Psoas muscle (tissue), 8 donors: Measurements from ENCODE around the gene DZIP1L. TPM values are rescaled to one million over a fixed set of nuclear protein-coding genes. Genes with fewer than 3 reads are reported as not detected.

Experiments used
- ATAC-seq, 4 donors: fragments of 200-7000 bp; cut with Tn5 transposase; one replicate each; pipeline ENCODE4 v1.9.1; 2020; ENCODE audit warnings: moderate library complexity in 3 of 4, mild to moderate bottlenecking in 2 of 4
- DNase-seq, 2 donors: peaks; one replicate each; pipeline ENCODE4 v3.0.0-alpha.2; 2020
- H3K27ac ChIP-seq: fragments of 200-600 bp; one replicate; pipeline ENCODE4 v1.8.0; 2022
- H3K27me3 ChIP-seq, 3 donors: fragments of 200-600 bp in 1 of 3; one replicate each; pipeline versions ENCODE4 v1.6.1 to v1.8.0; 2013 to 2022; ENCODE audit warnings: low read length in 2 of 3, mild to moderate bottlenecking in 2 of 3, moderate library complexity in 1 of 3; ENCODE audit not compliant: insufficient read depth in 3 of 3
- H3K36me3 ChIP-seq, 2 donors: fragments of 200-600 bp in 1 of 2; one replicate each; pipeline versions ENCODE4 v1.6.1 to v1.8.0; 2013 to 2022; ENCODE audit warnings: low read depth in 1 of 2, mild to moderate bottlenecking in 1 of 2, moderate library complexity in 1 of 2; ENCODE audit not compliant: insufficient read depth in 1 of 2
- H3K4me1 ChIP-seq: fragments of 200-600 bp; one replicate; pipeline ENCODE4 v1.8.0; 2022
- H3K4me3 ChIP-seq: fragments of 200-600 bp; one replicate; pipeline ENCODE4 v1.8.0; 2022; ENCODE audit warnings: mild to moderate bottlenecking
- H3K9me3 ChIP-seq: fragments of 200-600 bp; one replicate; pipeline ENCODE4 v1.8.0; 2022
- WGBS, 3 donors: extraction: QIAGEN DNeasy Blood & Tissue Kit; methylation state at CpG; one replicate each; pipeline versions ENCODE4 v1.1.6 to v1.1.7; 2013; 5-methylcytosine and 5-hydroxymethylcytosine counted together
- intact Hi-C, 2 donors: fragments of 100-400 bp; cut with DNase I; formaldehyde crosslinking; loops; one replicate each; pipeline versions ENCODE4 v1.11.0 to v1.14.2; 2022
- long read RNA-seq, 2 donors: library from polyadenylated mRNA; unstranded; transcript quantifications; one replicate each; pipeline ENCODE4 v2.0.0, GENCODE V29; 2021
- polyA plus RNA-seq, 3 donors: library from polyadenylated mRNA; stranded (reverse); fragments of 200-250 nt; gene quantifications; one replicate each; pipeline ENCODE4 v1.2.3, GENCODE V29; 2013
- total RNA-seq, 4 donors: library from RNA; stranded (reverse); fragmentation: NEBNext Ultra II Directional in 2 of 4; extraction: Animal tissue kit (Norgen Biotek cat#: 25700) in 2 of 4; gene quantifications; one replicate each; pipeline versions ENCODE4 v1.2.1 to v1.2.4, GENCODE V29; 2021 to 2023
- TF ChIP-seq, protein P1 (sequence below): fragments of 200-600 bp; IDR thresholded peaks from one replicate; pipeline ENCODE4 v1.8.0; 2022; ENCODE audit warnings: antibody characterized with exemption
- donor health status: healthy with polysubstance abuse.
- donor health status: DM: no; HTN: no; CAD: no; lungs with moderate emphysema.
- donor health status: Bipolar disorder and iron deficiency.
- donor health status: healthy.
- donor health status: DM: yes; HTN: yes; CAD: no.
- donor health status: DM: no; HTN: no; CAD: no.
- donor health status: DM: no; HTN: no; CAD: no.
- donor health status: DM: yes; HTN: yes; CAD: no.

DZIP1L gene, protein sequence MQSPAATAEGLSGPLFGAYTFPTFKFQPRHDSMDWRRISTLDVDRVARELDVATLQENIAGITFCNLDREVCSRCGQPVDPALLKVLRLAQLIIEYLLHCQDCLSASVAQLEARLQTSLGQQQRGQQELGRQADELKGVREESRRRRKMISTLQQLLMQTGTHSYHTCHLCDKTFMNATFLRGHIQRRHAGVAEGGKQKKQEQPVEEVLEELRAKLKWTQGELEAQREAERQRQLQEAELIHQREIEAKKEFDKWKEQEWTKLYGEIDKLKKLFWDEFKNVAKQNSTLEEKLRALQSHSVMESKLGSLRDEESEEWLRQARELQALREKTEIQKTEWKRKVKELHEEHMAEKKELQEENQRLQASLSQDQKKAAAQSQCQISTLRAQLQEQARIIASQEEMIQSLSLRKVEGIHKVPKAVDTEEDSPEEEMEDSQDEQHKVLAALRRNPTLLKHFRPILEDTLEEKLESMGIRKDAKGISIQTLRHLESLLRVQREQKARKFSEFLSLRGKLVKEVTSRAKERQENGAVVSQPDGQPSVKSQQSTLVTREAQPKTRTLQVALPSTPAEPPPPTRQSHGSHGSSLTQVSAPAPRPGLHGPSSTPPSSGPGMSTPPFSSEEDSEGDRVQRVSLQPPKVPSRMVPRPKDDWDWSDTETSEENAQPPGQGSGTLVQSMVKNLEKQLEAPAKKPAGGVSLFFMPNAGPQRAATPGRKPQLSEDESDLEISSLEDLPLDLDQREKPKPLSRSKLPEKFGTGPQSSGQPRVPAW
- 1 to 10 TPM; 1.0 to 3.0 (median 1.5) TPM for total RNA-seq
- under 1 TPM; 0.22 to 0.73 (median 0.53) TPM for polyA plus RNA-seq
- long read RNA-seq, donor 1, result 0 reads
- long read RNA-seq, donor 2, partial matches to known transcripts, result 0 of 1 reads
- long read RNA-seq, donor 2, other reads (novel, unspliced or antisense), result 1 of 1 reads

DNA sequence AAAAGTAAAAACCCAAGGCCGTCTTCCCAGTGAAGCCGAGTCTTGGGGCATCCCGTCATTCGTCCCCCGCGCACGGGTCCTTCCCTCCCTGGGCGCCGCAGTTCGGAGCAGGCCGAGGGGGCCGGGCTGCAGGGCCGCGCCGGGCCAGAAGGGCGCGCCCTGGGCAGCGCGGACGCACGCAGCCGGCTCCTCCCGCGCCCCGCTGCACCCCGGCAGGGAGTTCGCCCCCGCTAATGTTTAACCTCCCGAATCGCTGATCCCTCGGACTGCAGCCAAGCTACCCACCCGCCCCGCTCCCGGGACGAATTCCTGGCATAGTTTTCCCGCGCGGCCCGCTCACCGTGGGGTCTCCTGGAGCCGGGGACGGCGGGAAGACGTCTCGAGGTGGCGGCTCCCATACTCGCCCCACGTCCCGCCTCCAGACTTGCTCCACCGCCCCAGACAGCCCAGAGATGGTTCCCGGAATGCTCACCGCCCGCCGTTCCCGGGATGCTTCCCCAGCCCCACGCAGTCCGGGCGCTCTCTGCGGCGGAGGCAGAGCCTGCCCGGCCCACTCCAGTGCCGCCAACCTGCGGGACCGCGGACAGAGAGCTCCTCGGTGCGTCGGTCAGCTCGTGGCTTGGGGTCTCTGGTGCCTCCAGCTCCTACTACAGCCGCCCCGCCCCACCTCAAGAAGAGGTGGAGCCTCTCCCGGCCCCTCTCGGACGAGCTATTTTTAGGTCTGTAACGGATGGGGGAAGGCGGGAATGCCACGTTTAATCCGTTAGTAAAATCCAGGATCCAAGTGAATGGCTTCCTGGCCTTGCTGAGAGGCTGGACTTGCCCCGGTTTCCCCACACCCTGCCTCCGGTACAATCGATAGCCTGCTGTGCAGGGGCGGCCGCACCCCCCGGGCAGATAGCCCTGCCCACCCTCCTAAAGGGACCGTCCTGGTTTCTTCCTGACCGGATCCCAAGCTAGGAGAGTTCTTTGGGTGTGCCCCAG lies at the start of gene DZIP1L:
Gene DZIP1L, minus strand, starts transcription at position 621 of the 984 bp plus-strand sequence. CDS start 11,637 bp downstream, outside the sequence.
- DNase-seq (peak; percentile 60 to 75), ATAC-seq (peak; percentile 90 to 95 (median 91))
- intact Hi-C loops, result no loop called here
- peak within 1 kb of the TSS; percentile 95 for H3K4me3 ChIP-seq
- peak within 1 kb of the TSS; percentile 76 for H3K27ac ChIP-seq
- TF ChIP-seq, protein P1, sequence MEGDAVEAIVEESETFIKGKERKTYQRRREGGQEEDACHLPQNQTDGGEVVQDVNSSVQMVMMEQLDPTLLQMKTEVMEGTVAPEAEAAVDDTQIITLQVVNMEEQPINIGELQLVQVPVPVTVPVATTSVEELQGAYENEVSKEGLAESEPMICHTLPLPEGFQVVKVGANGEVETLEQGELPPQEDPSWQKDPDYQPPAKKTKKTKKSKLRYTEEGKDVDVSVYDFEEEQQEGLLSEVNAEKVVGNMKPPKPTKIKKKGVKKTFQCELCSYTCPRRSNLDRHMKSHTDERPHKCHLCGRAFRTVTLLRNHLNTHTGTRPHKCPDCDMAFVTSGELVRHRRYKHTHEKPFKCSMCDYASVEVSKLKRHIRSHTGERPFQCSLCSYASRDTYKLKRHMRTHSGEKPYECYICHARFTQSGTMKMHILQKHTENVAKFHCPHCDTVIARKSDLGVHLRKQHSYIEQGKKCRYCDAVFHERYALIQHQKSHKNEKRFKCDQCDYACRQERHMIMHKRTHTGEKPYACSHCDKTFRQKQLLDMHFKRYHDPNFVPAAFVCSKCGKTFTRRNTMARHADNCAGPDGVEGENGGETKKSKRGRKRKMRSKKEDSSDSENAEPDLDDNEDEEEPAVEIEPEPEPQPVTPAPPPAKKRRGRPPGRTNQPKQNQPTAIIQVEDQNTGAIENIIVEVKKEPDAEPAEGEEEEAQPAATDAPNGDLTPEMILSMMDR, result peak; percentile 63
- H3K4me1 ChIP-seq, result peaks cover 7% of the 10 kb centered on the region
- peaks cover 0 to 5% of the 10 kb centered on the region in 2 donors for H3K36me3 ChIP-seq
- H3K9me3 ChIP-seq, result no peaks in the 10 kb centered on the region
- H3K27me3 ChIP-seq, result no peaks in the 10 kb centered on the region
- WGBS, 3 donors, result 1% methylated on average over 59 to 86 of the region's 86 CpGs

DNA sequence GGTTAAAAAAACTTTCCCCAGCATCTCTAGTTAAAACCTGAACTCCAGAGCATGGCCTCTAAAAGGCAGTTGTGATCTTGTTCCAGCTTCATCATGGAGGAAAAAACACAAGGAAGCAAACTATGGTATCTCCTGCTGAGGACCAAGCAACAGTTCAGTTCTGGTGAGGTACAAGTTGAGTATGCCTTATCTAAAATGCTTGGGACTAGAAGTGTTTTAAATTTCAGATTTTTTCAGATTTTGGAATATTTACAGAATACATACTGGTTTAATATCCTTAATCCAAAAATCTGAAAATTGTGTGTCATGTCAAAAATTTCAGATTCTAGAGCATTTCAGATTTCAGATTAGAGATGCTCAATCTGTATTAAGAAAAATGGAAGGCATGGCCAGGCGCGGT lies 49.7 kb upstream of the DZIP1L start:
- ATAC-seq, result no peak
- H3K36me3 ChIP-seq, result peaks cover 0 to 97% of the 10 kb centered on the region in 2 donors

DNA sequence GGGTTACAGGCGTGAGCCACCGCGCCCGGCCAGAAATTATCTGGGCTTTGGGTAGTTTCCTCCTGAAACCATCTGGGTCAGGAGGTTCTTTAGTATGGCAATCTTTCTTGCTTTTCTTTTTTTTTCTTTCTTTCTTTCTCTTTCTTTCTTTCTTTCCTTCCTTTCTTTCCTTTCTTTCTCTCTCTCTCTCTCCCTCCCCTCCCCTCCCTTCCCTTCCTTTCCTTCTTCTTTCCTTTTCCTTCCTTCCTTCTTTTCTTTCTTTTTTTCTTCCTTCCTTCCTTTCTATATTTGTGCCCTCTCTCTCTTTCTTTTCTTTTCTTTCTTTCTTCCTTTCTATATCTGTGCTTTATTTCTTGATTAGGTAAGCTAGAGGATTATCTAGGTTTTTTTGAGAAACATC lies 42.3 kb upstream of the DZIP1L start:
- Histone ChIP-seq H3K9me3 (no peaks in the 10 kb centered on the region), H3K27me3 (no peaks in the 10 kb centered on the region), H3K36me3 (peaks cover 0 to 25% of the 10 kb centered on the region in 2 donors), H3K27ac (no peak overlapping the region), H3K4me3 (no peak overlapping the region), H3K4me1 (no peaks in the 10 kb centered on the region)
- no peak for DNase-seq
- TF ChIP-seq, protein P1, result no peak
- WGBS, 3 donors, result 92 to 98% (median 94%) methylated on average over 4 of the region's 4 CpGs
- intact Hi-C loops, result no loop called here
- ATAC-seq, result no peak

More for the DNA sequence above, 49.7 kb upstream of the DZIP1L start:
- intact Hi-C loops, result no loop called here
- WGBS, 3 donors, result 96 to 99% (median 97%) methylated on average over 2 of the region's 2 CpGs
- Histone ChIP-seq H3K4me1 (no peaks in the 10 kb centered on the region), H3K4me3 (no peak overlapping the region), H3K27ac (no peak overlapping the region), H3K9me3 (no peaks in the 10 kb centered on the region), H3K27me3 (no peaks in the 10 kb centered on the region)
- no peak for DNase-seq
- TF ChIP-seq, protein P1, result no peak

DNA sequence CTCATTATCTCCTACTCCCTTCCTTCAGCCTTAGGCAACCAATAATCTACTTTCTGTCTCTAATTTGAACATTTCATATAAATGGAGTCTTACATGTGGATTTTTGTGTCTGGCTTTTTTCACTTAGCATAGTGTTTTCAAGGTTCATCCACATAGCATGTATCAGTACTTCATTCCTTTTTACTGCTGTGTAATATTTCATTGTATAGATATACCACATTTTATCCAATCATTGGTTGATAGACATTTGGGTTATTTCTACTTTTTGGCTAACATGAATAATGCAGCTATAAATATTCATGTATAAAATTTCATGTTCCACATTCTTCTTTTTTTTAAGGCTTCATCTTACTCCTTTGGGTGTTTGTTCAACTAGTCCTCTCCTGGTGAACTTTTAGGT lies 39.1 kb upstream of the DZIP1L start:
- intact Hi-C loops, result no loop called here
- no peaks in the 10 kb centered on the region for H3K4me1 ChIP-seq
- DNase-seq, result no peak
- TF ChIP-seq, protein P1, result no peak
- ATAC-seq, result no peak
- no peak overlapping the region for H3K4me3 ChIP-seq
- no peak overlapping the region for H3K27ac ChIP-seq
- H3K27me3 ChIP-seq, result no peaks in the 10 kb centered on the region
- H3K36me3 ChIP-seq, result no peaks in the 10 kb centered on the region
- H3K9me3 ChIP-seq, result no peaks in the 10 kb centered on the region
